Measurements from ENCODE around the gene PIKFYVE.
"Not testable (repeated sequence)": the region's sequence is repeated elsewhere in the genome, so short reads cannot be mapped to it uniquely, and the experiment has no call there.

PIKFYVE gene

DNA sequence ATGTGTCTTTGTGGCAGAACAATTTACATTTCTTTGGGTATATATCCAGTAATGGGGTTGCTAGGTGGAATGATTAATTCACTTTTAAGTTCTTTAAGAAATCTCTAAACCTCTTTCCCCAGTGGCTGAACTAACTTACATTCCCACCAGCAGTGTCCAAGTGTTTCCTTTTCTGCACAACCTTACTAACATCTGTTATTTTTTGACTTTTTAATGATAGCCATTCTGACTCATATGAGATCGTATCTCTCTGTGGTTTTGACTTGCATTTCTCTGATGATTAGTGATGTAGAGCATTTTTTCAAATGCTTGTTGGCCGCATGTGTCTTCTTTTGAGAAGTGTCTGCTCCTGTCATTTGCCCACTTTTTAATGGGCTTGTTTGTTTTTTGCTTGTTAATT lies 97.4 kb downstream of the PIKFYVE start:
- peak; percentile 50 for DNase-seq

DNA sequence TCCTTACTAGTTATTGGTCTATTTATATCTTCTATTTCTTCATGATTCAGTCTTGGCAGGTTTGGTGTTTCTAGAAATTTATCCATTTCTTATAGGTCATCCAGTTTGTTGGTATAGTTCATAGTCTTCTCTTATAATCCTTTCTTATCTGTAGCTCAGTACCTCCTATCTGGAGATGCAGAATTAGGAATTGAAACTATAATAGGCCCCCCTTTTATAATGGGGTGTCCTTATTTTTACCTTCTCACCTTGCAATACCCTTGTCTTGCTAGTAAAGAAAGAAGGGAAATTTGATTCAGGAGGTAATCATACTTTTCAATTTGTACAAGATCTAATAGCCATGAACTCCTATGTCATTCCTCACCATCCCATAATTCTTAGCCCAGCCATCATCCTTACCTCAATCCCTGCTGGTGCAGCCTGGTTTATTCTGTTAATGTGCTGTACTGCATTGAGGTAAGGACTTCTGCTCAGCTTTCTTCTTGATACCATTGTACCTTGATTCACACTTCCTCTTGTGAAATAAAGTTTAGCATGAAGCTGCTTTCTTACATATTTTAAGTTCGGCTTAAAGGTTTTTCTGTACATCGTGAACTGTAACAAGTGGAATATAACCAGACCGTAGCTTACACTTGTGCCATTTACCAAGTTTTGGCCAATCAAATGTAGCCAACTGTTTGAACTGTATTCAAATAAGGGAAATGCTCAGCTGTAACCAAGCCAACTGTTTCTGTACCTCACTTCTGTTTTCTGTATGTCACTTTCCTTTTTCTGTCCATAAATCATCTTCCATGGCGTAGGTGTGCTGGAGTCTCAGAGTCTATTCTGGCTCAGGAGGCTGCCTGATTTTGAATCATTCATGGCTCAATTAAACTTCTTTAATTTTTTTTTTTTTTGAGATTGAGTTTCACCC lies 100.4 kb downstream of the PIKFYVE start:
- DNase-seq: no peak

DNA sequence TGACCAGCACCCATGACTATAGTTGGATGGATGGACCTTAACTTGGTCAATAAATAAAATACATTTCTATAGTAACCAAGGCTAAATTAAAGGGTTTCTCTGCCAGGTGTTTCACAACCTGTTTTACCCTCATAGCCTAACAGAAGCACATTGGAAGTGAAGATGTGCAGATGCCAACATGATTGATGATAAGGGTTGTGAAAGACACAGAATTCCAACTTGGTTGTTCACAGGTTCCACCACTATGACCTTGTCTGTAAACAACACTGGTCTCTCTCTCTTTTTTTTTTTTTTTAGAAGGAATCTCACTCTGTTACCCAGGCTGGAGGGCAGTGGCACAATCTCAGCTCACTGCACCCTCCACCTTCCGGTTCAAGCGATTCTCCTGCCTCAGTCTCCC lies 103.0 kb downstream of the PIKFYVE start:
- DNase-seq: no peak

DNA sequence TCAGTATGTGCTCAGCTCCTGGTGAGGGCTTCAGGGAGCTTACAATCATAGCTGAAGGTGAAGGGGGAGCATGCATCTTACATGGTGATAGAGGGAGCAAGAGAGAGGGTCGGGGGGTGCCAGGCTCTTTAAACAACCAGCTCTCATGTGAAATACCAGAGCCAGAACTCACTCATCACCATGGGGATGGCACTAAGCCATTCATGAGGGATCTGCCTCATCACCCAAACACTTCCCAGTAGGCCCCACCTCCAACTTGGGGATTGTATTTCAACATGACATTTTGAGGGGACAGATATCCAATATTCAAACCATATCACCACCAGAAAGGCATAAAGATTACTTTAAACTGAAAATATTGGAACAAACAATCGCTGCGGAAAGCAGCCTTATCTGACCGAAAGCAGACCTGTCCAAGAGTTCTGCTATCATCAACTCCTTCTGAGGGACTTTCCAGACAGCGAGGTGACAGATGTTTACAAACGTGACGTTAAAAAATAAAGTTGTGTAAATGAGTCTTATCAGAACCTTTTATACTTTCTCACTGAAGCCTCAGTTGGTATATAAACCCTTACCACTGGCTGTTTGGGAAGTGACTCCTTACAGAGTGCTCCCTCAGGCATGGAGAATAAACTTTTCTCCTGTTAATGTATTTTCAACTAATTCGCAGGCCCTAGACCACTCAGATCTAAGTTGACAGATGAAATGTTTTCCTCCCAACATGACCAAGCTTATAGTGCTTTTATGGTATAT lies 105.0 kb downstream of the PIKFYVE start:
- DNase-seq: no peak

DNA sequence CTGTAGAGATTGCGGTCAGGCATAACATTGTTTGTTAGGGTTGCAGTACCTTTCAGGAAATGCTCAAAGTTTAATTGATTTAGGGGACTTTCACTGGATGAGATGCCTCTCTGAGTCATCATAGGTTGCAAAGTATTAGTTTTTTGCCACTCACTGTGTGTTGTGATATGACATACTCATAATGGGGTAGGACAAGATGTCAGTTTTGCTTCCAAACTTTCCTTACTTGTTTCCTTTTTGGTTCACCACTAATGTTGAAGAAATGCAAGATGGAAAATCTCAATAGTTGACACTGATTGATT lies 105.5 kb downstream of the PIKFYVE start:
- DNase-seq: peak; percentile 5

DNA sequence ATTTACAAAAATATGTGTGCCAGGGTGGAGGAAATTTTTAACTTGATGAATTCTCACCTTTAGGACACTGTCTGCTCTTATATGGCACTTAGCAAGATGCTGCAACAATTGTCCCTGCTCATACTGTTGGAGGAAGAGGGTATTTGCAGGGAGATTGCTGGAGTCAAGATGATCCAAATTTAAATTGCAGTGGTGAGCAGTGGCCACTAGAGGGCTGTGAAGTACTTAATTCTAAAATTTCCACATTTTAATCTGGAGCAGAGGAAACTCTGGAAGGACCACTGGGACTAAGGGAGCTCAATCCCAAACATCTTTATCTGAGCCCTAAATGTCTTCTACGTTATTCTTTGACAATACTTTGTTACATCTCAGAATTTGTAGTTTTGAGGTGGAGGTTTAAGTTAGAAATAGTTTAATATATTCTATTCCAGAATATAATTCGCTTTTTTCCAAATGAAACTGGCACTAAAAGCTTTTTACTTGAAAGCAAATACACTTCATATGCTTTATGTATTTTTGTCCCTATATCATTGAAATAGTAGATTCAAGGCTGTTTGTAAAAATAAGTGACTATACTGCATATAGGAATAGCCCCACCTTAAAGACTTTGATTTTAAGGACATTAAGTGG lies 107.5 kb downstream of the PIKFYVE start:
- DNase-seq: peak; percentile 30

DNA sequence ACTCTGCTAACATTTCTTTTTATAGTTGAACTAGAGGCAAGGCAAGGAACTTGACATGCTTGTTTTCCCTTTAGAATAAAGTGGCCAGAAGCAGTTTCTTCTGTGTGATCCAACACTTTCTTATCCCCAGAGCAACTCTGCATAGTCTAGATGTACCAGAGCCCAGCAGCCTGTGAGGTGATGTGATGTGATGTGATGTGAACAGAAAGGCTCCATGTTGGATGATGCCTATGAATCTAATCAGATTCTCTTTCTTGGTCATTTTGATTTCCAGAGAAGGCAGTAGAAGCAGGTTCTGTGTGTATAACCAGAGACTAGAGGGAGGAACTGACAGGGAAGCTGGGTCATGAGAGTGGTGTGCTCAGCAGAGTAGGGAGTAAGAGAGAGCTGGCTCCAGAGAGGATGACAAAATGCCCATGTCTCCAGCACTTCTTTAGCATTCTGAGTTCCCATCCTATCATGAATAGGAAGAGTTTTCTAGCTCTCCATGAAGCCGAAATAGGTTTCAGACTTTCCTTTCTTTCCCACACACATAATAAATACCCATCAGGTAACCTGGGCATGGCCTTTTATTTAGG lies 109.5 kb downstream of the PIKFYVE start:
- DNase-seq: no peak

DNA sequence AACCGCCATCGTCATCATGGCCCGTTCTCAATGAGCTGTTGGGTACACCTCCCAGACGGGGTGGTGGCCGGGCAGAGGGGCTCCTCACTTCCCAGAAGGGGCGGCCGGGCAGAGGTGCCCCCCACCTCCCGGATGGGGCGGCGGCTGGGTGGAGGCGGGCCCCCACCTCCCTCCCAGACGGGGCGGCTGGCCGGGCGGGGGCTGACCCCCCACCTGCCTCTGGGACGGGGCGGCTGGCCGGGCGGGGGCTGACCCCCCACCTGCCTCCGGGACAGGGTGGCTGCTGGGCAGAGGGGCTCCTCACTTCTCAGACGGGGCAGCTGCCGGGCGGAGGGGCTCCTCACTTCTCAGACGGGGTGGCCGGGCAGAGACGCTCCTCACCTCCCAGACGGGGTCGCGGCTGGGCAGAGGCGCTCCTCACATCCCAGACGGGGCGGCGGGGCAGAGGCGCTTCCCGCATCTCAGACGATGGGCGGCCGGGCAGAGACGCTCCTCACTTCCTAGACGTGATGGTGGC lies 111.3 kb downstream of the PIKFYVE start:
- DNase-seq: not testable (repeated sequence)

DNA sequence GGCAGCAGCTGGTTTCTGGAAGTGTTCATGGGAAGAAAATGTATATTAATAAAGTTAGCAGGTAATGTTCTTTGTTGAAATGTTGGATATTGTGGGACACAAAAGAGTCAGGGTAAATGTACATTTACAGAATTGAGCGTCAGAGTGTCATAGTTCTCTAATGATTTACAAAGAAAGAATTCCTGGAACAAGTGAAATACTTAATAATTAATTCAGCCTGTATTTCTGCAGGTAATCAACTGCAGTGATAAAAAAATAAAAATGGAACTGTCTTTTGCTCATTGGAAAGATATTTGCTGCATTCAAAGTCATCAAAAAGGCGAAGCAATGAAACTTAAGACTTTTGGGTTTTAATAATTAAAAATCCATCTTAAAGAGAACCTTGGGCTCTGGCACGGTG lies 113.1 kb downstream of the PIKFYVE start:
- DNase-seq: no peak

DNA sequence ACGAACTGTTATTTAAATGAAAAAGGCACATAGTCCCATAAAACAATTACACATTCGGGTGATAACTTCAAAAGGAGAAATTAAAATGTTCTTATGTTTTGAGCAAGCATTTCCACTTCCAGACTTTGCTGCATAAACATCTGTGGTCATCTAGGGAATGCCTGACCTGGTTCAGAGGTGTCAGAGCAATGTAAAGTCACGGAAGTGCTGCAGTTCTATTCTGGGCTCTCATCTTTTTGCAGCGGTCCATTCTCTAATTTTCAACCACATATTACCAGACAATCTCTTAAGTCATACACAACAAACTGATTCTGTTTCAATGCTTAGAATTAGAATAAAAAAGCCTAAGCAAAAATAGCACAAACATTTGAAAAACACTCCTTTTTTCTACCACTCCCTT lies 118.6 kb downstream of the PIKFYVE start:
- DNase-seq: no peak

DNA sequence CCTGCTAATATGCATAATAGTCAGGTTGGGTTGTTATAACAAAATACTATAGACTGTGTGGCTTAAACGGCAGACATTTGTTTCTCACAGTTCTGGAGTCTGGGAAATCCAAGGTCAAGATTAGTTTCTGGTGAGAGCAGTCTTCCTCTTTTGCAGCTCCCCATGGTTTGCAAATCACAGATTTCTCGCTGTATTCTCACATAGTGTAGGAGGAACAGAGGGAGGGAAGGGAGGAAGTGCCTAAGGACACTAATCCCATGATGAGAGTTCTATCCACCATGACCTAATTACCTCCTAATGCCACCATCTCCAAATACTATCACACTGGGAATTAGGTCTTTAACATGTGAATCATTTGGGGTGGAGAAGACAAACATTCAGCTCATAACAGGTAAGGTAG lies 120.5 kb downstream of the PIKFYVE start:
- DNase-seq: no peak

DNA sequence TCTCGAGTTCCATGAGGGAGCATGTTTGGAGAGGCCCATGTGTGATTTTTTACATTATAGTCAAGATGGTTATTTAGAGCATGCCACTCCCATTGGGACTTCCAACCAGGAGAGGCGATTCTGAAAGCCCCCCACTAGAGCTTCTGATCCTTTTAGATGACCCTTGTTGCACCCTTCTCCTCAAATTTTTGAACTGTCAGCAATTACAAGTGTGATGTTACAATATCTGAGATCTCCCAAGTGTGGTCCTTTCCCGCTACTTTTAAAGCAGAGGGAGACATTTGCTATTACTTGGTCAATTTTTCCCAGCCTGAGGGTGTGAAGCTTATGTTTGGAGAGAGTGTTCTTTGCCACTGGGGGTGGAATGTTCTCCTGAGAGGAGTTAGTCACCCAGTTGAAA lies 123.9 kb downstream of the PIKFYVE start:
- no peak for DNase-seq

DNA sequence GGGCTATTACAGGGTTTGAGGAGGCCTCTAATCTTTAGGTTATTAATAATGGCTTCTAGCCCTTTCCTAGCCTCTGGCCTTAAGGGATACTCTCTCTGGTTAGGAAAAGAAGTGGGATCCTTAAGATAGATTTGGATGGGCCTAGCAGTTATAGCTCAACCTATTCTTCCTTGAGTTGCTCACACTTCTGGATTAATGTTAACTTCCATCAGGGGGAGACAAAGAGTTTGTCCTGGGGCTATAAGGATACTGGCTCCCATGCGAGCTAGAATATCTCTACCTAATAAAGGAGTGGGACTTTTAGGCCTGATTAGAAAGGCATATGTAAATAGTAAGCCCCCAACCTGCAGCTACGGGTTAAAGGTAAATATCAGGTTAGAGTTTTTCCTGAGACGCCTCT lies 126.2 kb downstream of the PIKFYVE start:
- DNase-seq: no peak

DNA sequence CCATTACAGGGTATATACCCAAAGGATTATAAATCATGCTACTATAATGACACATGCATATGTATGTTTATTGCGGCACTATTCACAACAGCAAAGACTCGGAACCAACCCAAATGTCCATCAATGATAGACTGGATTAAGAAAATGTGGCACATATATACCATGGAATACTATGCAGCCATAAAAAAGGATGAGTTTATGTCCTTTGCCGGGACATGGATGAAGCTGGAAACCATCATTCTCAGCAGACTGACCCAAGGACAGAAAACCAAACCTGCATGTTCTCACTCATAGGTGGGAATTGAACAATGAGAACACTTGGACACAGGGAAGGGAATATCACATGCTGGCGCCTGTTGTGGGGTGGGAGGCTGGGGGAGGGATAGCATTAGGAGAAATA lies 130.7 kb downstream of the PIKFYVE start:
- DNase-seq: not testable (repeated sequence)

DNA sequence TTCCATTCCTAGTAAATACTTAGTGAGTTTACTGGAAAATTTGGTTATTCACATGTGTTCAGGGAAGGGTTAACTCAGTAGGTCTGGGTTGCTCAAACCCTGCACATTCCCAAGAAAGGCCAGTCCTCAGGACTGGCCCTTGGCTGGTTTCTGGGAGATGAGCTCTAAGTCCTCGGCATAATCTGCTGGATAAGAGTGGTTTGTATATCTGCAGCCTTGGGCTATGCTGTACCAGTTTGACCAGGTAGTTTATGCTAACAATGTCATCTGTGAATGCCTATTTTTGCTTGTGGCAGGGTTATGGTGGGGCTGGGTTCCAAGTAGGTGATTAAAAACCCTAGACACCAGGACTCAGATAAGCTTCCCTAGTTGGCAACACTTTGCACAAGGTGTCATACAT lies 133.1 kb downstream of the PIKFYVE start:
- no peak for DNase-seq

DNA sequence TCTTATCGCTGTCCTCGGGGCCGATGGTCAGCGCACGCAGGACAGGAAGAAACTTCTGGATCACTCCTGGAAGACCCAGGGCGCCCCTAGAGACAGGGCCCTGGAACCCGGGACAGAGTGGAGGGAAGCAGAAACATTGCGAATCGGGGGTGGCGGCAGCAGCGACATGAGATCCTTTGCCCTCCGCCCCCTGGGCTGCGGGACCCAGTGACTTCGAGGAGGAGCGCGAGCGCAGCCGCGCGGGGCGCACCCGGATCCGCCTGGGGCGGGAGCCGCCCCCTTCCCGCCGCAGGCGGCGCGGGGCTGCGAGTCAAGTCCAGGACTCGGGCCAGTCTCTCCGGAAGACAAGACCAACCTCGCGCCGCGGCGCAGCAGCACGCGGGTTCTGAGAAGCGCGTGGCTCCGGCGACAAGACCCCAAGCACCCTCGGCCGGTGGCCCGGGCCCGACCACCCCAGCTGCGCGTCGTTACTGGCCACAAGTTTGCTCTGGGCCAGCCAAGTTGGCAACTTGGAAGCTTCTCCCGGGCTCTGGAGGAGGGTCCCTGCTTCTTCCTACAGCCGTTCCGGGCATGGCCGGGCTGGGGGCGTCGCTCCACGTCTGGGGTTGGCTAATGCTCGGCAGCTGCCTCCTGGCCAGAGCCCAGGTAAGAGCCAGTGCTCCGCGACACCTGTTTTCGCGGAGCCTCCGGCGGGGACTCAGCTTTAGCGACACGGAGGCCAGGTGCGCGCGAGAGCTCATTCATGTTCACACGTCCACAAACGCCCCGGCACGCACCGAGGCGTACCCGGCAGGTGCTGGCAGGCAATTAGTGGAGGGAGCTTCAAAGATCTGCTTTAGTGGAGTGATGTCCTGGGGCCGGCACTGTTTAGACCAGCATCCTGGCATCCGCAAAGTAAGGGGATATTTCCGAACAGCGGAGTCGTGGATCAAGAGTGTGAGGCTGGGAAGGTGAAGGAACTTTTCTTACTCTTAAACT lies 140.7 kb downstream of the PIKFYVE start, which contains the start of gene PTH2R:
PTH2R (plus strand) TSS at position 319 of the 978 bp plus-strand sequence; CDS start at position 571, 252 bp downstream.
- DNase-seq: no peak

DNA sequence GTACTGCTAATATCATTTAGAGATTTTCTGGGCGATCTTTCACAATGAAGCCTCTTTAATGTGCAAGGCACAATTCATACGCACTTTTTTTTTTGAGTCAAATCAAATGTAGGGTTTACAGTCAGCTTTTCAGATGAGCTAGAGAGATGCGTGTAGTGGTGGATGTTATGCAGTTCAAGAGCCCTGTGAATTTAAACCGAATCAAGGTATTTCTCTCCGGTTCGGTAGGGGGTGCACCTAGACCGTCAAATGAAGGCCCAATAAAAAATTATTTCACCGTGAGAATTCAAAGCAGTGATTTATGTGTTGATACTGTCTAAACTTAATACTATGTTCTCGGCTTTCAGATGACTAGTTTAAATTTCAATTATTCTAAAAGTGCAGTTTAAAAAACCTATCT lies 141.6 kb downstream of the PIKFYVE start:
- peak; percentile 45 for DNase-seq
